Esophagus squamous epithelium (tissue), 4 donors: ENCODE results near the gene NLGN4X.

Source experiments
- POLR2A ChIP-seq, 4 donors: fragments of 450-650 bp; IDR thresholded peaks; one replicate each; pipeline ENCODE4 v1.6.1; 2017; ENCODE audit warnings: antibody characterized with exemption in 4 of 4, mild to moderate bottlenecking in 4 of 4, moderate library complexity in 3 of 4
- TF ChIP-seq, protein P1 (sequence below), 6 experiments: fragments of 450-650 bp in 4 of 6; fragments of 200-600 bp in 2 of 6; sonication (generic) in 2 of 6; IDR thresholded peaks; one replicate each; pipeline ENCODE4 v1.5.1; 2016 to 2019; ENCODE audit warnings: antibody characterized with exemption in 6 of 6, mild to moderate bottlenecking in 4 of 6, moderate library complexity in 4 of 6

- TF ChIP-seq, protein P1, sequence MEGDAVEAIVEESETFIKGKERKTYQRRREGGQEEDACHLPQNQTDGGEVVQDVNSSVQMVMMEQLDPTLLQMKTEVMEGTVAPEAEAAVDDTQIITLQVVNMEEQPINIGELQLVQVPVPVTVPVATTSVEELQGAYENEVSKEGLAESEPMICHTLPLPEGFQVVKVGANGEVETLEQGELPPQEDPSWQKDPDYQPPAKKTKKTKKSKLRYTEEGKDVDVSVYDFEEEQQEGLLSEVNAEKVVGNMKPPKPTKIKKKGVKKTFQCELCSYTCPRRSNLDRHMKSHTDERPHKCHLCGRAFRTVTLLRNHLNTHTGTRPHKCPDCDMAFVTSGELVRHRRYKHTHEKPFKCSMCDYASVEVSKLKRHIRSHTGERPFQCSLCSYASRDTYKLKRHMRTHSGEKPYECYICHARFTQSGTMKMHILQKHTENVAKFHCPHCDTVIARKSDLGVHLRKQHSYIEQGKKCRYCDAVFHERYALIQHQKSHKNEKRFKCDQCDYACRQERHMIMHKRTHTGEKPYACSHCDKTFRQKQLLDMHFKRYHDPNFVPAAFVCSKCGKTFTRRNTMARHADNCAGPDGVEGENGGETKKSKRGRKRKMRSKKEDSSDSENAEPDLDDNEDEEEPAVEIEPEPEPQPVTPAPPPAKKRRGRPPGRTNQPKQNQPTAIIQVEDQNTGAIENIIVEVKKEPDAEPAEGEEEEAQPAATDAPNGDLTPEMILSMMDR (IDR thresholded peaks at IDR 0.05): no peak
- TF ChIP-seq POLR2A (IDR thresholded peaks at IDR 0.05): no peak
These were observed 76.7 kb downstream of the NLGN4X start for GRCh38 chrX:6151971-6152370.
